Gastroesophageal sphincter (tissue), 3 donors: Measurements from ENCODE around the gene RASA4.
"Not testable (repeated sequence)": the region's sequence is repeated elsewhere in the genome, so short reads cannot be mapped to it uniquely, and the experiment has no call there.

Source experiments
- EP300 ChIP-seq: sonication (generic); formaldehyde crosslinking; IDR thresholded peaks from one replicate; pipeline ENCODE4 v1.6.1; 2017; ENCODE audit warnings: antibody characterized with exemption, mild to moderate bottlenecking
- POLR2A ChIP-seq, 2 donors: fragments of 450-650 bp; IDR thresholded peaks; one replicate each; pipeline ENCODE4 v1.6.1; 2017; ENCODE audit warnings: antibody characterized with exemption in 2 of 2, mild to moderate bottlenecking in 2 of 2, moderate library complexity in 1 of 2
- POLR2AphosphoS5 ChIP-seq: sonication (generic); formaldehyde crosslinking; IDR thresholded peaks from one replicate; pipeline ENCODE4 v1.6.1; 2017; ENCODE audit warnings: antibody characterized with exemption
- TF ChIP-seq, protein P1 (sequence below), 4 experiments: fragments of 200-600 bp in 2 of 4; fragments of 450-650 bp in 2 of 4; sonication (generic) in 1 of 4; IDR thresholded peaks; one replicate each; pipeline ENCODE4 v1.5.1; 2017 to 2019; ENCODE audit warnings: antibody characterized with exemption in 4 of 4, mild to moderate bottlenecking in 2 of 4, moderate library complexity in 2 of 4

DNA sequence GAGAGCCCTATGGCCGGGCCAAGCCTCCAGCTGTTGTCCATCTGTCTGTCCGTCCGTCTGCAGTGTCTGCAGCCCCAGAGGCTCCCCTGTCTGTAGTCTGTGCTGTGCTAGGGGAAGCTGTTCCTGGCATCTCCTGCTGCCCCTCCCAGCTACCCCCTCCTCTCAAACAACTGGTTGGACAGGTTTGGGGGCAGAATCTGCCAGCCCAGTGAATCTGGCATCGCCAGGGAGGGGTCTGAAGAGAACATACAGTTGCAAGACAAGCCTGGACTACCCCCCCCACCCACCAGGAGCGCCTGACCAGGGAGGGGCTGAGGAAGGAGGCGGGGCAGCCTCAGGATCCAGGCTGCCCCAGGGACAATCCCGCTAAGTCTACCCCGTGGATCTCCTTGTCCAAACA lies 73.0 kb downstream of the RASA4 start, which contains the start of gene UPK3BL2:
- not testable (repeated sequence) for TF ChIP-seq POLR2AphosphoS5; EP300; POLR2A (IDR thresholded peaks at IDR 0.05)
- TF ChIP-seq, protein P1, sequence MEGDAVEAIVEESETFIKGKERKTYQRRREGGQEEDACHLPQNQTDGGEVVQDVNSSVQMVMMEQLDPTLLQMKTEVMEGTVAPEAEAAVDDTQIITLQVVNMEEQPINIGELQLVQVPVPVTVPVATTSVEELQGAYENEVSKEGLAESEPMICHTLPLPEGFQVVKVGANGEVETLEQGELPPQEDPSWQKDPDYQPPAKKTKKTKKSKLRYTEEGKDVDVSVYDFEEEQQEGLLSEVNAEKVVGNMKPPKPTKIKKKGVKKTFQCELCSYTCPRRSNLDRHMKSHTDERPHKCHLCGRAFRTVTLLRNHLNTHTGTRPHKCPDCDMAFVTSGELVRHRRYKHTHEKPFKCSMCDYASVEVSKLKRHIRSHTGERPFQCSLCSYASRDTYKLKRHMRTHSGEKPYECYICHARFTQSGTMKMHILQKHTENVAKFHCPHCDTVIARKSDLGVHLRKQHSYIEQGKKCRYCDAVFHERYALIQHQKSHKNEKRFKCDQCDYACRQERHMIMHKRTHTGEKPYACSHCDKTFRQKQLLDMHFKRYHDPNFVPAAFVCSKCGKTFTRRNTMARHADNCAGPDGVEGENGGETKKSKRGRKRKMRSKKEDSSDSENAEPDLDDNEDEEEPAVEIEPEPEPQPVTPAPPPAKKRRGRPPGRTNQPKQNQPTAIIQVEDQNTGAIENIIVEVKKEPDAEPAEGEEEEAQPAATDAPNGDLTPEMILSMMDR (IDR thresholded peaks at IDR 0.05), result not testable (repeated sequence)
